ENCODE data around the gene NACA2.
"Not testable (repeated sequence)": the region's sequence is repeated elsewhere in the genome, so short reads cannot be mapped to it uniquely, and the experiment has no call there.

NACA2 gene

DNA sequence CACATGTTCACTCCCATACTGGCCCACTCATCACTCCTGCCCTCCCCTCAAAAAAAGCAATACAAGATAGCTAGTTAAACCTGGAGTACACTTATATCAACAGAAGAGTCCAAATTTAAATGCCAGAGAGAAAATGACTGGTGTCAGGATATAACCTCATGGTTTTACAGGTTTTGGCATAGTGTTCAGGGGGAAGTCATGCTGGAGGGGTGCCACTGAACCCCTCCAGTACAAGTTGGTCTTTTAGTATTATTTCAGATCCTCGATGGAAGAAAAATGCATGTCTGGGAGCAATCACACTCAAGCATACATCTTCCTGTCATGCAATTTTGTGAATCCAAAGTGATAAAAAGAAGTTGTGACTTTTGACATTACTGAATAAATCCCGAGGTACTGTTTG, 10.5 kb downstream of the NACA2 start:
- in situ Hi-C loops (cut with HindIII; ENCODE audit: low sequenced_read_pairs), result loop anchor here (25.0 kb wide), 1 partner anchor 343 kb away; no protein-coding TSS in a partner anchor

DNA sequence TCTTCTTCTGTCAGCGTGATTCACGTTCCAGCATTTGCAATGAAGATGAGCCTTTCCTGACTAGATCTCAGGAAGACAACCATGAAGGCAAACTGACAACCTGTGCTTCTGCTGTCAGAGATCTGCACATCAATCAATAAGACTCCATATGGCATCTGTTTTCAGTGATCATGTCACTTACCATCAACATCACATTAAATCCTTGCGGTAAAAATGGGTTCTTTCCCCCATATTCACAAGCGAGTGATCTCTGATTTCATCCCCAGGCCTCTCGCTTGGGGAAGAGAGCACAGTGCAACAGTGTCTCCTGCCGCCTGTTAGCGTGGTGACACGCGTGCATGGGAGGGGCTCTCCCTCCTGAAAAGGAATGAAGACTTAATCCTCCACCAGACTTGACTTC, 11.1 kb downstream of the NACA2 start:
- in situ Hi-C loops (cut with HindIII; ENCODE audit: low sequenced_read_pairs), result loop anchor here (25.0 kb wide), 1 partner anchor 343 kb away; no protein-coding TSS in a partner anchor

DNA sequence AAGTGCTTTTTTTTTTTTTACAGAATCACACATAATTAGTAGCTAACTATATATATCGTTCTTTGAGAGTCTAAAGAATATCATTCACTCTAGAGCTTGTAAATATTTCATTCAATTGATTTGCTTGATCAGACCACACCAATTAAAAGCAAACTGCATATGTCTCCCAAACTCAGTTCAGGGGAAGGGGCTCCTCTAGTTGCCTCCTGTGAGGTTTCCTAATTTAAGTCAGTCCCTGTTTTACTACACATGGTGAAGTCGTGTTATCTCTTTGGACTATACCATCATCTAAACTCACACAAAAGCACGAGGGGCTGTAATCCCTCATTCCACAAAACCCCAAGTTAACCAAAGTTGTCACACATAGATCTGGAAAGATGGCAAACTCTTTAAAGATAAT, 11.7 kb downstream of the NACA2 start:
- in situ Hi-C loops (cut with HindIII; ENCODE audit: low sequenced_read_pairs), result loop anchor here (25.0 kb wide), 1 partner anchor 342 kb away; no protein-coding TSS in a partner anchor

DNA sequence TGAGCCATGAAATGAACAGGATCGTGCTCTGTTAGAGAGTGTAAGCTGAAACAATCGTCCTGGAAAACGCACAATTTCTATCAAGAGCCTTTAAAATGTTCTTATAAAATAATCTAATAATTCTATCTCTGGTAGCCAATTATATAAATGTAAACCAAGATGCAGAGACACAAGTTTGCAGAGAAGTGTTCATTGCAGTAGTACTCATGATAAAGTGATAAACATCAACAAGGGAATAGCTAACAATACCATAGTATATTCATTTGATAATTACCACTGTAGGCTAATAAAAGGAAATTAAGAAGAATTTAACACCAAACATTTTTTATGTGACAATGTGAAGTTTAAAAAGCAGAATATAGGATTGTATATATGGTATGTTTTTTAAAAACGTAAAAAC, 12.4 kb downstream of the NACA2 start:
- in situ Hi-C loops (cut with HindIII; ENCODE audit: low sequenced_read_pairs), result loop anchor here (25.0 kb wide), 1 partner anchor 341 kb away; no protein-coding TSS in a partner anchor

DNA sequence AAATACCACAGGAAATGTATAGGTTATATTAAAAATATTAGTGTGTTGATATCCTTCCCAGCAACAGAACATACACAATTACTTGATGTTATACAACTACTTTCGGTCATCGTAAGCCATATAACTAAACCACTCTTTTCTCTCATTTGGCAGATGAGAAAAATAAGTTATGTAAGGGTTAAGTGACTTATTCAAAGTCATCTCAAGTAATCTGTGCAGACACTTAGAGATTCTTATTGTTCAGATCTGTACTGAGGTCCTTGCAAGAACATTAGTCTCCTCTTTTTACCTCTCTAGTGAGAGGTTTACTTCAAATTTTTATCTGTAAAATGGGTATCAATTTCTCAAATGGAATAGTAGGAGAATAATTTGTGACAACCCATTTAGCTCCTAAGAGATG, 15.0 kb downstream of the NACA2 start:
- in situ Hi-C loops (cut with HindIII; ENCODE audit: low sequenced_read_pairs), result loop anchor here (25.0 kb wide), 1 partner anchor 339 kb away; no protein-coding TSS in a partner anchor

DNA sequence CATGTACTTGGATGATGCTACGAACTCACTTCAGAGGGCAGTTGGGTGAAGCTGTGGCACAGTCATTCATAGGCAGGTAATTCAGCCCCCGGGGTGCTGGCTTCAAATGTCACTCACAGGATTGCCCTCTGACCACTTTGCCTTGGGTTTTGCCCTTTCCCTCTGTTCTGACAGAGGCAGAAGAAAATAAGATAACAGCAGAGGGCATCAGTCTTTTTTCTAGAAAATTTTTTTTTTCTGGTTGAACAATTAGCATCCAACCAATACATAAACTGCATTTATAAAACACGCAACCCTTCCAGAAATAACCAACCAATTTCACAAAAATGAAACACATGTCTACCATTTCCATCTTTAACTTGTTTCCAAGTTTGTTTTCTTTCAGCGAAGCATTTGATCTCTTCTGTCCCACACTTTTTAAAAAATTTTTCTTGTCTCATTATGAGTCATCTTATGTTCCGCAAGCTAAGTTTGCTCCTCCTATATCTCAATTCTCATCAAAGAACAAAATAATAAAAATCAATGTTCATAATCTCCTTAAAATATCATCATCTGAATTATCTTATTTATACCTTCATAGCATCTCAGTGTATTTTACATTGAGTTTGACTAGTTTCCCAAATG, 15.6 kb downstream of the NACA2 start:
- in situ Hi-C loops (cut with HindIII; ENCODE audit: low sequenced_read_pairs), result loop anchor here (25.0 kb wide), 1 partner anchor 338 kb away; no protein-coding TSS in a partner anchor

DNA sequence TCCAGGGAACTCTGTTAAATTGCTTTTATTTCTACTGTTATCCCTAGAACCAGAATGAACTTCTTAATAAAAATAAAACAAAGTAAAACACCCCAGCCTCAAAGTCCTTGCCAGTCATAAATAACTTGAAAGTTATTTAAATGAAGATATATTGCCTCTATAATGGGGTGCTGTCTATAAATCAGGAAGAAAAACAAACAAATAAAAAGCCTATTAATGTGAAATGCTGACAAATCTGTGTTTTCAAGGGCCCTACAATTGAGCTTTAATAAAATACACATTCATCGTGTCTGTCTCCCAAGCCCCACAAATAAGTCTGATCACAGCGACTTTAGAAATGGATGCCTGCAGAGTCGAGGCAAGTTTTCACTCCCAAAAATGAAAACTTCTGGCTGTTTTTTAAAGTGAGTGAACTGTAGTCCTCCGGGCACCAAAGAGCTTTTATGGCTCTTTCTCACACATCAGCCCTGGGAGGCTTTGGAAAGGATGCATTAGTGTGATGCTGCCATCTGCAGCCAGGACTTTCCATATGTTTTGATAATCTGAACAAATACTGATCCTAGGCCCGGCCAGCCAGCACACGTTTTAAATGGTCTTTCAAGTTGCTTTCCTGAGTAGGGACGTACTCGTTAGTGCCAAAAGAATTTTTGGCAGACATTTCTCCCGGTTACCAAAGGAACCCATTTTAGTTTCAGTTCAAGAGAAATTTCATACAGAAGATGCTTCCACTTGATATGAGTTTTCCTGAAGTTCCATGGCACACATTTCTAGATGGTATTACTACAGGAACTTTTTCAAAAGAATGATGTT, 16.3 kb downstream of the NACA2 start:
- in situ Hi-C loops (cut with HindIII; ENCODE audit: low sequenced_read_pairs), result loop anchor here (25.0 kb wide), 1 partner anchor 337 kb away; no protein-coding TSS in a partner anchor

DNA sequence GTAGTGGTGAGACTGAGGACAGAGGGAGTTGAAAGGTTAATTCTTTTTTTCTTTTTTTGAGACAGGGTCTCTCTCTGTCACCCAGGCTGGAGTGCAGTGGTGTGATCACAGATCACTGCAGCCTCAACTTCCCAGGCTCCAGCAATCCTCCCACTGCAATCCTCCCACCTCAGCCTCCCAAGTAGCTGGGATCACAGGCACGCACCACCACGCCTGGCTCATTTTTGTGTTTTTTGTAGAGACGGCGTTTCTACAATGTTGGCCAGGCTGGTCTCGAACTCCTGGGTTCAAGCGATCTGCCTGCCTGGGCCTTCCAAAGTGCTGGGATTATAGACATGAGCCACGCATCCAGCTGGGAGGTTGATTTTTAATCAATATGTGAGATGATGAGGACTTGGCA, 18.5 kb downstream of the NACA2 start:
- in situ Hi-C loops (cut with HindIII; ENCODE audit: low sequenced_read_pairs), result not testable (repeated sequence)

DNA sequence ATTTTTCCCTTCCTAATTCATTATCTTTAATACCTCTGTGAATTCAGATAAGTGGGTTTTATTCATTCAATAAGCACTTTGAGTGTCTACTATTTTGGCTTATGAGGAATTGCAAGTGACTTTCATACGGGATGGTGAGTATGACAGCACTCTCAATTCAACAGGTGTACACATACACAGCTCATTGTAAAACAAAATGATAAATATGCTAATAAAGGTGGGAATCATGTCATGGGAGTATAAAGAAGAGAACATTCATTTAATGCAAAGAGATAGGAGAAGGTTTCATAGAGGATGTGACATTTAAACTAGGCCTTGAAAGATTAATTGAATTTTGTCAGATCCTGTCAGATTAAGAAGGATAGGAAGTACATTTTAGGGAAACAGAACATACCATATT, 19.4 kb downstream of the NACA2 start:
- in situ Hi-C loops (cut with HindIII; ENCODE audit: low sequenced_read_pairs), result no loop called here

DNA sequence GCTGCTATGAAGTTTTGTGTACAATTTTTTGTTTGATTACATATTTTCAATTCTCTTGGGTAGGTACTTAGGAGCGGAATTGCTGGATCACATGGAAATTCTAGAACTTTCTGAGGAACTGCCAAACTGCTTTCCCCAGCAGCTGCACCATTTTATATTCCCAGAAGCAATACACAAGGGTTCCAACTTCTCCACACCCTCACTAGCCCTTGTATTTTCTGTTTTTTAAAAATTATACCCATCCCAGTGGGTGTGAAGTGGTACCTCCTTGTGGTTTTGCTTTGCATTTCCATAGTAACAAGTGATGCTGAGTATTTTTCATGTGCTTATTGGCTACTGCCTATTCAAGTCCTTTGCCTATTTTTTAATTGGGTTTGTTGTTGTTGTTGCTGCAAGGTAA, 20.9 kb downstream of the NACA2 start:
- in situ Hi-C loops (cut with HindIII; ENCODE audit: low sequenced_read_pairs), result no loop called here

DNA sequence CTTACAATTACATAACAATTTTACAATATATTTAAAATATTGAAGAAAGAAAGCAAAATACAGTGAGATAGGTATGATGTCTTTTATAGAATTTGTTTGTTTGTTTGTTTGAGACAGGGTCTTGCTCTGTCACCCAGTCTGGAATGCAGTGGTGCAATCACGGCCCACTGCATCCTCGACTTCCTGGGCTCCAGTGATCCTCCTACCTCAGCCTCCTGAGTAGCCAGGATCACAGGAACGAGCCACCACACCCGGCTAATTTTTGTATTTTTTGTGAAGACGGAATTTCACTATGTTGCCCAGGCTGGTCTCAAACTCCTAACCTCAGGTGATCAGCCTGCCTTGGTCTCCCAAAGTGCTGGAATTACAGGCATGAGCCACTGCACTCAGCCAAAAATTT, 21.5 kb downstream of the NACA2 start:
- in situ Hi-C loops (cut with HindIII; ENCODE audit: low sequenced_read_pairs), result not testable (repeated sequence)

DNA sequence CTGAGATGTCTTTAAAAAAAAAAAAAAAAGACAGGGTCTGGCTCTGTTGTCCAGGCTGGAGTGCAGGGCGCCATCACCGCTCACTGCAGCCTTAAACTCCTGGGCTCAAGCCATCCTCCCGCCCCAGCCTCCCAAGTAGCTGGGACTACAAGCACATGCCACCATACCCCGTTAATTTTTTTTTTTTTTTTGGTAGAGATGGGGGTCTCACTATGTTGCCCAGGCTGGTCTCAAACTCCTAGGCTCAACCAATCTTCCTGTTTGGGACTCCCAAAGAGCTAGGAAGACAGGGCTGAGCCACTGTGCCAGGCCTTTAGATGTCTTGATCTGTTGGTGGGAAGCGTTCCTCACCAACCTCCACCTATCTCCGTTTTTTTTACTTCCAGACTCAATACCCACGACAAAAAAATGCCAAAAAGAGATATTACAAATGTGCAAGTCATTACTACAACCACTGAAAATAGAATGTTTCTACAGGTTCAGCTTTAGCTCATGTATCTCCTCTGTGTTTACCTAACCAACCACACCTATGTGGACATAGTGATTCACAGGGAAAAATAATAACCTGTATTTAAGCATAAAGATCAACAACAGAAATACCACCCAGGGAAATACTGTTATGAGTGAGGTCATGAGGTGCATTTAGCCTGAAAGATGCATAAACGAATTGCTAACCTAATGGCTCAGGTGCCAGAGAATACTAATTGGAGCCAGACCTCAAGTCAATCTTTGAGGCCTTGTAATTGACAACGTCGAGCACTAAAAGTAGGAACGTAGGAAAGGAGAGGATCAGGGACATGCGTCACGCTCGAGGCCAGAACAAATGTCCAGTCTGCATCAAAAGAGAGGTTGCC, 22.6 kb downstream of the NACA2 start:
- in situ Hi-C loops (cut with HindIII; ENCODE audit: low sequenced_read_pairs), result no loop called here

DNA sequence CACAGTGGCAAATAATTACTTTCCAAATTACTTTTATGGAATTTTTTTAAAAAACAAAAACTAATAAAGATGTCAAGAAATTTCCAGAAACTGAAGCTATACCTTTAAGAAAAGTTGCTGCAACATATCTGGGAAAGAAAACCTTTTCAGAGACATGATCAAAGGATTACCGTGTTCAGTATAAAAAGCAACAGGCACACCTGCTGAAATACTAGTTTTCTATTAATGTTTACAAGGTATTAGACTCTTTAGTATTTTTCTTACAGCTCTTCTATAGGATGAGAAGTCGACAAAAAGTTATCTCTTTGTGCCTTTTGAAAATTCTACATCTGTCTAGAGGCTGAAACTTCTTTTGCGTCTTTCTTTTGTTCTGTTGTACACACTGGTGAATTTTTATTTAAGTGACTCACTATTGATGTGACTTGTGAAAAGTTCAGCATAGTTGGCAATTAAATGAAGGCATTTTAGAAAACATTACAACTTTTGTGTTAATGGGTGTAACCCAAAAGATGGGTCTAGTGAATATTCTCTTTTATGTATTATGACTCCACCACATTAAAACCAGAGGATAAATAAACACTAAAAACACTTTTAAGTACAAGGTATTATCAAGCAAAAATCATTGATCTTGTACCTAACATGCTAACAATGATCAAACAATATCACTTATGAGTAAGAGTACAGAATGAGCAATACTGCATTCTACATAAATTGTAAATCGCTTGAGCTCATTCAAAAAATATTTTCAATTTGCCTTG, 23.8 kb downstream of the NACA2 start:
- in situ Hi-C loops (cut with HindIII; ENCODE audit: low sequenced_read_pairs), result no loop called here

DNA sequence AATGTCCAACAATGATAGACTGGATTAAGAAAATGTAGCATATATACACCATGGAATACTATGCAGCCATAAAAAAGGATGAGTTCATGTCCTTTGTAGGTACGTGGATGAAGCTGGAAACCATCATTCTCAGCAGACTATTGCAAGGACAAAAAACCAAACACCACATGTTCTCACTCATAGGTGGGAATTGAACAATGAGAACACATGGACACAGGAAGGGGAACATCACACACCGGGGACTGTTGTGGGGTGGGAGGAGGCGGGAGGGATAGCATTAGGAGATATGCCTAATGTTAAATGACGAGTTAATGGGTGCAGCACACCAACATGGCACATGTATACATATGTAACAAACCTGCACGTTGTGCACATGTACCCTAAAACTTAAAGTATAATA, 24.6 kb downstream of the NACA2 start:
- in situ Hi-C loops (cut with HindIII; ENCODE audit: low sequenced_read_pairs), result not testable (repeated sequence)

DNA sequence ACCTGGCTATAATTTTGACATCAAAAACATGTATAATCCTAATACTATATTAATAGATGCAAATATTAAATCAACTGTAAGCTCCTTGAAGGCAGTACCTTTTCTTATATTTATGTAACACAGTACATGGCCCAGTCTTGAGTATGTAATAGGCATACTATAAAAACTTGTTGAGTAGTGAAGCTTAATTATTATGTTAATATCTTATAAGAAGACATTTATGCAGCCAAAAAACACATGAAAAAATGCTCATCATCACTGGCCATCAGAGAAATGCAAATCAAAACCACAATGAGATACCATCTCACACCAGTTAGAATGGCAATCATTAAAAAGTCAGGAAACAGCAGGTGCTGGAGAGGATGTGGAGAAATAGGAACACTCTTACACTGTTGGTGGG, 25.2 kb downstream of the NACA2 start:
- in situ Hi-C loops (cut with HindIII; ENCODE audit: low sequenced_read_pairs), result not testable (repeated sequence)

DNA sequence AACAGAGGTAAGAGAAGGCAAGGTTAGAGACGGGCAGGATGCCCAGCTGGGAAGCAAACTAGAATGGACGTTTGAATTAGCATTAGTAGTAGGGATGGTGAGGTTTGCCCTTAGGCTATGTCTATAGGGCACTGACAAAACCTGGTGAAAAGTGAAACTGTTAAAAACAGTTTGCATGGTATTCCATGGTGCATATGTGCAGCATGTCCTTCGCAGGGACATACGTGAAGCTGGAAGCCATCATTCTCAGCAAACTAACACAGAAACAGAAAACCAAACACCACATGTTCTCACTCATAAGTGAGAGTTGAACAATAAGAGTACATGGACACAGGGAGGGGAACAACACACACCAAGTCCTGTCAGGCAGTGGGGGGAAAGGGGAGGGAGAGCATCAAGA, 25.8 kb downstream of the NACA2 start:
- in situ Hi-C loops (cut with HindIII; ENCODE audit: low sequenced_read_pairs), result no loop called here

DNA sequence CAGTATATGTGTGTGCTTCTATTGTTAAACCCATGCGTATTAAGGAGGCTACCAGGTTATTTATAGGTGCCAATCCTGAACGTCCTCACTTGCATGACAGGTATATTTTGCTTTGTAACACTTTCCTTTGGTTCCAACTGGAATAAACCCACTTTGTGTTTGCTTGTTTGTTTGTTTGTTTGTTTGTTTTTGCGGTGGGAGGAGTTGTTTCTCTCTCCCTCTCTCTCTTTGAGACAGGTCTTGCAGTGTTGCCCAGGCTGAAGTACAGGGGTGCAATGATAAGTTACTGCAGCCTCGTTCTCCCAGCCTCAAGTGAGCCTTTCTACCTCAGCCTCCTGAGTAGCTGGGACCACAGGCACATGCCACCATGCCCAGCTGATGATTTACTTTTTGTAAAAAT, 28.7 kb downstream of the NACA2 start:
- in situ Hi-C loops (cut with HindIII; ENCODE audit: low sequenced_read_pairs), result no loop called here

DNA sequence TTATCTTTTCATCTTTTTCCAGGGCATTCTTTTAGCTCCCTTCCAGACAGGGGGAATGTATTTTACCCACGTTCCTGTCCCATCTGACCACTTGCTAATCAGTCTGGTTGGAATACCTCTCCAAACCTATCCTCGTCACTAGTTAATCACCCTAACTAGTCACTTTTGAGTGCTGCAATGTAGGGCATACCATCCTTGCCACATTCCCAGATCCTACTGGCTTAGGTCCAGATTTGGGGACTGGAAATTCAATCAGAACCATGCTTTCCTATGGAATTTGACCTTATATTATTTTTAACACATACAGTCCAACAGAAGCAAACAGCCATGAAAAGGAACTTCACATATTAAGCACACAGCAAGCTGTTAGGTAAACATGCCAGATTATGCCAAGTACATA, 29.7 kb downstream of the NACA2 start:
- in situ Hi-C loops (cut with HindIII; ENCODE audit: low sequenced_read_pairs), result no loop called here

DNA sequence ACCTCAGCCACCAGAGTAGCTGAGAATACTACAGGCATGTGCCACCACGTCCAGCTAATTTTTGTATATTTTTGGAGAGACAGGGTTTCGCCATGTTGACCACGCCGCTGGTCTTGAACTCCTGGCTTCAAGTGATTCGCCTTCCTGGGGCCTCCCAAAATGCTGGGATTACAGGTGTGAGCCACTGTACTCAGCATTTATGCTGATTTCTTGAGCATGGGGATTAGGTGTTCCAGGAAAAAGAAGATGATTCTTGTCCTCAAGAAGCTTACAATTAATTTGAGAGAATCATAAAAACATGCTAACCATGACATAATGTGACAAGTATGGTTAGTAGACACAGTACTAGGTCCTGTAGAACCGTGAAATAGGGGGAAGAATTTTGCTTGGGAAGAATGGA, 30.9 kb downstream of the NACA2 start:
- in situ Hi-C loops (cut with HindIII; ENCODE audit: low sequenced_read_pairs), result no loop called here

Measured in DLD1 (cell line).